Stimulated activated CD8-positive, alpha-beta memory T cell treated with anti-CD3 and anti-CD28 coated beads, Interleukin-7, amount 100 ng/mL, for 48 hours (primary cell): Measurements from ENCODE around the gene PDPK1.
"Not testable (repeated sequence)": the region's sequence is repeated elsewhere in the genome, so short reads cannot be mapped to it uniquely, and the experiment has no call there.

Experiments used
- DNase-seq, 2 donors: peaks; one replicate each; pipeline ENCODE4 v3.0.0-alpha.2; 2020; ENCODE audit warnings: low read depth in 1 of 2; ENCODE audit errors: extremely low read depth in 1 of 2

PDPK1 gene

GRCh38 chr16:2609827-2610470 is 72.1 kb downstream of the PDPK1 start:
- no peak for DNase-seq

GRCh38 chr16:2610781-2611498 is 73.1 kb downstream of the PDPK1 start:
- no peak for DNase-seq

GRCh38 chr16:2611499-2611862 is 73.7 kb downstream of the PDPK1 start:
- DNase-seq: no peak

- DNase-seq: not testable (repeated sequence)
Observed at GRCh38 chr16:2611877-2612276, 74.1 kb downstream of the PDPK1 start.

- not testable (repeated sequence) for DNase-seq
Observed at GRCh38 chr16:2613251-2613650, 75.4 kb downstream of the PDPK1 start.

- no peak for DNase-seq
Observed at GRCh38 chr16:2614761-2615191, 77.0 kb downstream of the PDPK1 start.

GRCh38 chr16:2618964-2619363 is 81.1 kb downstream of the PDPK1 start:
- DNase-seq: not testable (repeated sequence)

GRCh38 chr16:2619628-2620027 is 81.8 kb downstream of the PDPK1 start:
- not testable (repeated sequence) for DNase-seq

- not testable (repeated sequence) for DNase-seq
Observed at GRCh38 chr16:2620870-2621269, 83.0 kb downstream of the PDPK1 start.

GRCh38 chr16:2621395-2621794 is 83.6 kb downstream of the PDPK1 start:
- DNase-seq: not testable (repeated sequence)

- DNase-seq: not testable (repeated sequence)
Observed at GRCh38 chr16:2627075-2627474, 89.3 kb downstream of the PDPK1 start.

- not testable (repeated sequence) for DNase-seq
Observed at GRCh38 chr16:2631203-2631602, 93.4 kb downstream of the PDPK1 start.

GRCh38 chr16:2632291-2632690 is 94.5 kb downstream of the PDPK1 start:
- DNase-seq: not testable (repeated sequence)

- peak in 1 of 2 donors; percentile 23 for DNase-seq
Observed at GRCh38 chr16:2639071-2639721, 101.4 kb downstream of the PDPK1 start.

GRCh38 chr16:2639722-2640072 is 101.9 kb downstream of the PDPK1 start:
- DNase-seq: not testable (repeated sequence)

GRCh38 chr16:2642561-2642960 is 104.7 kb downstream of the PDPK1 start:
- DNase-seq: not testable (repeated sequence)

GRCh38 chr16:2644754-2645453 is 107.1 kb downstream of the PDPK1 start:
- not testable (repeated sequence) for DNase-seq

GRCh38 chr16:2651268-2651871 is 113.5 kb downstream of the PDPK1 start:
- not testable (repeated sequence) for DNase-seq
